ENCODE data around the gene BHLHA9.

DNA sequence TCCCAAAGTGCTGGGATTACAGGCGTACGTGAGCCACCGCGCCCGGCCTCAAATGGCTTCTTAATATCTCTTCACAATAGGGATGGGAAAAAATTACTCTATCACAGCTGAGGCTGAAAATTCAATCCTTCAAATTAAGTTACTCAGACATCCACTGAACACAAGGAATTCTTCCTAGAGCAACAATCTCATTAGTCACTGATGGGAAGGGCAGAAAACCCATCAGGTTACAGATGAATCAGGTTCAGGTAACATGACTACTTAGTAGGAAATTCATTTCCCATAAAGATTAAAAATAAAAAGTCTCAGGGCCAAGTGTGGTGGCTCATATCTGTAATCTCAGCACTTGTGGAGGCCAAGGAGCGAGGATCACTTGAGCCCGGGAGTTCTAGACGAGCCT is 47.9 kb upstream of the BHLHA9 start:
- TF ChIP-seq EZH2 (IDR thresholded peaks at IDR 0.05; ENCODE audit: borderline replicate concordance, low read depth, low read length, severe bottlenecking) (no peak), CTCF (IDR thresholded peaks at IDR 0.05; ENCODE audit: borderline replicate concordance, extremely low read depth, low read length, poor library complexity, severe bottlenecking) (no peak)
